Measurements from ENCODE around the gene NADSYN1.

GRCh38 chr11:71519546-71519945 lies 66.5 kb downstream of the NADSYN1 start:
- no peak for TF ChIP-seq CTCF (IDR thresholded peaks at IDR 0.05; ENCODE audit: low read depth, low read length)
- TF ChIP-seq EZH2phosphoT487 (IDR thresholded peaks at IDR 0.05; ENCODE audit: low read depth) = no peak
